ENCODE measurements around the gene DRGX. TPM values are rescaled to one million over a fixed set of nuclear protein-coding genes. Genes with fewer than 3 reads are reported as not detected.

DRGX gene
- total and polyA plus RNA-seq, 10 of the 15 experiments (the other 5 are each of a cell fraction or from before 2014, with no cell fraction given): not detected

GRCh38 chr10:49323171-49323895 lies 72.6 kb downstream of the DRGX start (continued):
- TF ChIP-seq SREBF1 (IDR thresholded peaks at IDR 0.05; ENCODE audit: low read length): no peak

- Histone ChIP-seq H3K4me1 (ENCODE audit: control insufficient read depth, insufficient read depth, low read length) (no peaks in the 10 kb centered on the region), H4K20me1 (ENCODE audit: control insufficient read depth, insufficient read depth) (no peaks in the 10 kb centered on the region; the same call in 1 of the 2 replicates), H3K79me2 (ENCODE audit: control insufficient read depth, insufficient read depth, low read length) (no peaks in the 10 kb centered on the region), H3K4me3 (no peak overlapping the region), H3K4me2 (ENCODE audit: control insufficient read depth, insufficient read depth) (no peak overlapping the region), H2AFZ (ENCODE audit: control insufficient read depth, low read depth, low read length) (no peak overlapping the region), H3K9ac (ENCODE audit: control insufficient read depth, insufficient read depth, low read length) (no peak overlapping the region), H3K9me3 (replicated peaks; ENCODE audit: control insufficient read depth, insufficient read depth, low read length) (no peaks in the 10 kb centered on the region), H3K27ac (ENCODE audit: control insufficient read depth, insufficient read depth) (no peak overlapping the region), H3K27me3 (replicated peaks in 1 of 2; ENCODE audit: control insufficient read depth in 2 of 2, insufficient read depth in 2 of 2, low read length in 1 of 2) (peaks cover 0 to 2% of the 10 kb centered on the region in 2 experiments; a peak in 2 of 4 replicates), H3K36me3 (ENCODE audit: control insufficient read depth in 2 of 2, insufficient read depth in 2 of 2, low read length in 1 of 2) (no peaks in the 10 kb centered on the region)
- in situ Hi-C loops (cut with MboI): no loop called here
- ATAC-seq: no peak
- TF ChIP-seq ZNF592 (IDR thresholded peaks at IDR 0.05) (no peak), RUNX3 (IDR thresholded peaks at IDR 0.05; ENCODE audit: low read length) (no peak), ZNF384 (IDR thresholded peaks at IDR 0.05; ENCODE audit: borderline replicate concordance, low read depth, low read length) (no peak), NR2F1 (conservative IDR thresholded peaks at IDR 0.05) (no peak), SMC3 (IDR thresholded peaks at IDR 0.05; ENCODE audit: borderline replicate concordance, low read length) (no peak), EGR1 (IDR thresholded peaks at IDR 0.05; ENCODE audit: borderline replicate concordance in 1 of 2, low read depth in 2 of 2, low read length in 2 of 2) (no peak), BHLHE40 (IDR thresholded peaks at IDR 0.05; ENCODE audit: borderline replicate concordance in 1 of 2, low read depth in 2 of 2, low read length in 1 of 2) (no peak), MYB (IDR thresholded peaks at IDR 0.05; ENCODE audit: borderline replicate concordance, low read depth, low read length) (no peak), BCL11A (IDR thresholded peaks at IDR 0.05; ENCODE audit: low read depth, low read length) (no peak)
- ChIA-PET POLR2A (interaction anchor here (0.7 kb wide), 1 partner anchor 82 kb away, joined by 3 read pairs; no protein-coding TSS in a partner anchor), RAD21 (ENCODE audit: unreplicated experiment) (interaction anchor here (0.9 kb wide), 1 partner anchor 15 kb away, joined by 3 read pairs; no protein-coding TSS in a partner anchor), SMC1A (ENCODE audit: uncharacterized antibody, unreplicated experiment) (interaction anchor here (1.4 to 1.8 kb wide), 2 partner anchors 9 to 85 kb away, joined by 3 to 4 read pairs; no protein-coding TSS in a partner anchor), CTCF (no interaction called here)
- intact Hi-C loops (cut with micrococcal nuclease; ENCODE audit: unreplicated experiment): no loop called here
- no peak for FAIRE-seq
- WGBS (ENCODE audit: insufficient coverage, insufficient replicate concordance, low lambda C conversion rate, missing lambda C conversion rate): 55% methylated on average over 26 of the region's 26 CpGs
- no TSS peak for BruUV-seq (replicated peaks)
- DNase-seq (ENCODE audit: low read depth, low spot score): no peak
Measured at GRCh38 chr10:49322371-49323170, 73.3 kb downstream of the DRGX start.

Measured in GM12878 (cell line).